Activated CD8-positive, alpha-beta T cell treated with anti-CD3 and anti-CD28 coated beads, Interleukin-2, amount 10 ng/mL, durations not matched to agents 7 days and 5 days (primary cell): ENCODE data around the gene SCFD1. TPM values are rescaled to one million over a fixed set of nuclear protein-coding genes. Genes with fewer than 3 reads are reported as not detected.
A peak's percentile ranks its signal among the peaks of the same experiment; 100 is the strongest.
"Not testable (repeated sequence)": the region's sequence is repeated elsewhere in the genome, so short reads cannot be mapped to it uniquely, and the experiment has no call there.

Source experiments
- ATAC-seq: fragments of 150-1000 bp; cut with Tn5 transposase; one replicate; pipeline ENCODE4 v1.10.0; 2021; ENCODE audit warnings: moderate library complexity
- CTCF ChIA-PET: fragments of 350-600 bp; sonication (Branson Sonifier 250); formaldehyde crosslinking; loops from one replicate; lab custom pipeline; 2021; ENCODE audit warnings: antibody characterized with exemption; lab: Charles Lee
- POLR2A ChIA-PET: fragments of 350-600 bp; sonication (Branson Sonifier 250); formaldehyde crosslinking; loops from one replicate; lab custom pipeline; 2021; ENCODE audit warnings: antibody characterized with exemption; lab: Charles Lee
- DNase-seq: peaks from one replicate; pipeline ENCODE4 v3.0.0-alpha.2; 2020
- H3K27ac Mint-ChIP-seq: one replicate; pipeline ENCODE4 v1.8.0; 2021; ENCODE audit warnings: mild to moderate bottlenecking, mixed read lengths
- H3K27me3 Mint-ChIP-seq: one replicate; pipeline ENCODE4 v1.8.0; 2021; ENCODE audit warnings: low read depth, mixed read lengths
- H3K36me3 Mint-ChIP-seq: one replicate; pipeline ENCODE4 v1.8.0; 2021; ENCODE audit warnings: low read depth, mixed read lengths
- H3K4me1 Mint-ChIP-seq: one replicate; pipeline ENCODE4 v1.8.0; 2021; ENCODE audit warnings: low read depth, mixed read lengths
- H3K4me3 Mint-ChIP-seq: one replicate; pipeline ENCODE4 v1.8.0; 2021; ENCODE audit warnings: mild to moderate bottlenecking, mixed read lengths
- H3K9me3 Mint-ChIP-seq: one replicate; pipeline ENCODE4 v1.8.0; 2022; ENCODE audit warnings: mixed read lengths; ENCODE audit not compliant: insufficient read depth
- total RNA-seq, 2 experiments: library from RNA; stranded (reverse); gene quantifications; one replicate each; pipeline ENCODE4 v1.2.3, GENCODE V29; 2021

The SCFD1 gene
- total RNA-seq, 2 experiments from 2014 or later: 50.3 to 58.1 TPM

- H3K27me3 Mint-ChIP-seq: no peaks in the 10 kb centered on the region
- ATAC-seq (no peak), DNase-seq (no peak)
- H3K27ac Mint-ChIP-seq: no peak overlapping the region
- H3K9me3 Mint-ChIP-seq: no peaks in the 10 kb centered on the region
- no peak overlapping the region for H3K4me3 Mint-ChIP-seq
- H3K4me1 Mint-ChIP-seq: peaks cover 4% of the 10 kb centered on the region
- H3K36me3 Mint-ChIP-seq: peaks cover 30% of the 10 kb centered on the region
- ChIA-PET CTCF (interaction anchor here (2.1 kb wide), 1 partner anchor 24 kb away, joined by 5 read pairs; no protein-coding TSS in a partner anchor), POLR2A (no interaction called here)
Observed at GRCh38 chr14:30680036-30680435, 57.9 kb downstream of the SCFD1 start.

- not testable (repeated sequence) for H3K4me1 Mint-ChIP-seq
Observed at GRCh38 chr14:30680776-30681175, 58.7 kb downstream of the SCFD1 start.

GRCh38 chr14:30681752-30682355 is 59.7 kb downstream of the SCFD1 start:
- Mint-ChIP-seq H3K4me3 (no peak overlapping the region), H3K27ac (no peak overlapping the region)

More at GRCh38 chr14:30680776-30681175, 58.7 kb downstream of the SCFD1 start:
- POLR2A ChIA-PET, CTCF ChIA-PET, DNase-seq, H3K4me3 Mint-ChIP-seq, H3K27ac Mint-ChIP-seq, ATAC-seq, H3K9me3 Mint-ChIP-seq, H3K27me3 Mint-ChIP-seq: not testable (repeated sequence)
- H3K36me3 Mint-ChIP-seq: peaks cover 26% of the 10 kb centered on the region

GRCh38 chr14:30690487-30691355 is 68.6 kb downstream of the SCFD1 start:
- not testable (repeated sequence) for H3K27me3 Mint-ChIP-seq, H3K9me3 Mint-ChIP-seq, H3K4me1 Mint-ChIP-seq, H3K36me3 Mint-ChIP-seq, ATAC-seq
- ChIA-PET CTCF (interaction anchor here (1.4 to 1.8 kb wide), 2 partner anchors 8 to 68 kb away, joined by 5 to 7 read pairs; partner anchors contain the start of gene SCFD1), POLR2A (interaction anchor here (0.5 kb wide), 1 partner anchor 1468 kb away, joined by 3 read pairs; no protein-coding TSS in a partner anchor)
- Mint-ChIP-seq H3K27ac (peak overlapping the region; percentile 79), H3K4me3 (peak overlapping the region; percentile 65)
- peak; percentile 53 for DNase-seq

More at GRCh38 chr14:30681752-30682355, 59.7 kb downstream of the SCFD1 start:
- ChIA-PET CTCF (interaction anchor here (0.9 to 2.9 kb wide), 4 partner anchors 9 to 33 kb away, joined by 3 to 8 read pairs (median 5); no protein-coding TSS in a partner anchor), POLR2A (no interaction called here)
- DNase-seq: no peak
- H3K36me3 Mint-ChIP-seq: peaks cover 21% of the 10 kb centered on the region
- no peak for ATAC-seq
- H3K4me1 Mint-ChIP-seq: peaks cover 4% of the 10 kb centered on the region
- no peaks in the 10 kb centered on the region for H3K27me3 Mint-ChIP-seq
- H3K9me3 Mint-ChIP-seq: no peaks in the 10 kb centered on the region

- H3K27ac Mint-ChIP-seq: peak overlapping the region; percentile 79
- no peak for DNase-seq
- POLR2A ChIA-PET: interaction anchor here (1.5 kb wide), 1 partner anchor 70 kb away, joined by 3 read pairs; the partner anchor contains the start of gene SCFD1
Observed at GRCh38 chr14:30691751-30692398, 69.8 kb downstream of the SCFD1 start.

GRCh38 chr14:30692669-30693068 is 70.5 kb downstream of the SCFD1 start:
- ATAC-seq (no peak), DNase-seq (no peak)
- Mint-ChIP-seq H3K9me3 (no peaks in the 10 kb centered on the region), H3K27ac (no peak overlapping the region), H3K4me1 (peaks cover 2% of the 10 kb centered on the region), H3K27me3 (no peaks in the 10 kb centered on the region), H3K4me3 (no peak overlapping the region), H3K36me3 (no peaks in the 10 kb centered on the region)
- CTCF ChIA-PET: no interaction called here
- POLR2A ChIA-PET: interaction anchor here (1.5 kb wide), 1 partner anchor 71 kb away, joined by 3 read pairs; the partner anchor contains the start of gene SCFD1

More at GRCh38 chr14:30691751-30692398, 69.8 kb downstream of the SCFD1 start:
- Mint-ChIP-seq H3K9me3 (no peaks in the 10 kb centered on the region), H3K4me3 (no peak overlapping the region), H3K27me3 (no peaks in the 10 kb centered on the region), H3K4me1 (peaks cover 2% of the 10 kb centered on the region), H3K36me3 (no peaks in the 10 kb centered on the region)
- ATAC-seq: no peak
- CTCF ChIA-PET: interaction anchor here (1.4 to 1.8 kb wide), 2 partner anchors 10 to 69 kb away, joined by 5 to 7 read pairs; partner anchors contain the start of gene SCFD1

- Mint-ChIP-seq H3K27ac (no peak overlapping the region), H3K4me1 (no peaks in the 10 kb centered on the region), H3K9me3 (no peaks in the 10 kb centered on the region), H3K27me3 (no peaks in the 10 kb centered on the region), H3K4me3 (no peak overlapping the region), H3K36me3 (peaks cover 13% of the 10 kb centered on the region)
- no peak for ATAC-seq
- POLR2A ChIA-PET: no interaction called here
- DNase-seq: no peak
- CTCF ChIA-PET: no interaction called here
Observed at GRCh38 chr14:30698463-30698862, 76.3 kb downstream of the SCFD1 start.

GRCh38 chr14:30706704-30707103 is 84.6 kb downstream of the SCFD1 start:
- ATAC-seq: no peak
- POLR2A ChIA-PET: no interaction called here
- no peak for DNase-seq
- peaks cover 24% of the 10 kb centered on the region for H3K36me3 Mint-ChIP-seq
- H3K9me3 Mint-ChIP-seq: no peaks in the 10 kb centered on the region
- H3K4me3 Mint-ChIP-seq: no peak overlapping the region
- no peaks in the 10 kb centered on the region for H3K27me3 Mint-ChIP-seq
- CTCF ChIA-PET: interaction anchor here (1.5 kb wide), 1 partner anchor 14 kb away, joined by 4 read pairs; no protein-coding TSS in a partner anchor
- no peak overlapping the region for H3K27ac Mint-ChIP-seq
- no peaks in the 10 kb centered on the region for H3K4me1 Mint-ChIP-seq

- Mint-ChIP-seq H3K4me1 (no peaks in the 10 kb centered on the region), H3K27ac (no peak overlapping the region), H3K9me3 (no peaks in the 10 kb centered on the region), H3K36me3 (peaks cover 20% of the 10 kb centered on the region), H3K27me3 (no peaks in the 10 kb centered on the region), H3K4me3 (no peak overlapping the region)
- POLR2A ChIA-PET: no interaction called here
- CTCF ChIA-PET: no interaction called here
- ATAC-seq (no peak), DNase-seq (no peak)
Observed at GRCh38 chr14:30708157-30708556, 86.0 kb downstream of the SCFD1 start.

- peaks cover 20% of the 10 kb centered on the region for H3K36me3 Mint-ChIP-seq
- H3K9me3 Mint-ChIP-seq: no peaks in the 10 kb centered on the region
- no peak for DNase-seq
- ChIA-PET CTCF (no interaction called here), POLR2A (no interaction called here)
- H3K4me3 Mint-ChIP-seq: no peak overlapping the region
- no peaks in the 10 kb centered on the region for H3K27me3 Mint-ChIP-seq
- no peak for ATAC-seq
- H3K27ac Mint-ChIP-seq: no peak overlapping the region
- no peaks in the 10 kb centered on the region for H3K4me1 Mint-ChIP-seq
Observed at GRCh38 chr14:30709201-30709600, 87.1 kb downstream of the SCFD1 start.

- H3K4me1 Mint-ChIP-seq: no peaks in the 10 kb centered on the region
- ATAC-seq: no peak
- no peak for DNase-seq
- no peak overlapping the region for H3K27ac Mint-ChIP-seq
- peaks cover 18% of the 10 kb centered on the region for H3K36me3 Mint-ChIP-seq
- no peak overlapping the region for H3K4me3 Mint-ChIP-seq
- ChIA-PET CTCF (no interaction called here), POLR2A (no interaction called here)
- no peaks in the 10 kb centered on the region for H3K27me3 Mint-ChIP-seq
- H3K9me3 Mint-ChIP-seq: no peaks in the 10 kb centered on the region
Observed at GRCh38 chr14:30710876-30711275, 88.8 kb downstream of the SCFD1 start.
